NCI-H187 (cell line): ENCODE results near the gene STARD3.

ENCODE experiments used
- DNase-seq, 2 experiments: peaks; one replicate each; lab custom pipeline; 2025; lab: John Stamatoyannopoulos, UW

STARD3 gene

GRCh38 chr17:39621523-39622379, 15.2 kb upstream of the STARD3 start:
- DNase-seq, result peak; percentile 58 to 85

DNA sequence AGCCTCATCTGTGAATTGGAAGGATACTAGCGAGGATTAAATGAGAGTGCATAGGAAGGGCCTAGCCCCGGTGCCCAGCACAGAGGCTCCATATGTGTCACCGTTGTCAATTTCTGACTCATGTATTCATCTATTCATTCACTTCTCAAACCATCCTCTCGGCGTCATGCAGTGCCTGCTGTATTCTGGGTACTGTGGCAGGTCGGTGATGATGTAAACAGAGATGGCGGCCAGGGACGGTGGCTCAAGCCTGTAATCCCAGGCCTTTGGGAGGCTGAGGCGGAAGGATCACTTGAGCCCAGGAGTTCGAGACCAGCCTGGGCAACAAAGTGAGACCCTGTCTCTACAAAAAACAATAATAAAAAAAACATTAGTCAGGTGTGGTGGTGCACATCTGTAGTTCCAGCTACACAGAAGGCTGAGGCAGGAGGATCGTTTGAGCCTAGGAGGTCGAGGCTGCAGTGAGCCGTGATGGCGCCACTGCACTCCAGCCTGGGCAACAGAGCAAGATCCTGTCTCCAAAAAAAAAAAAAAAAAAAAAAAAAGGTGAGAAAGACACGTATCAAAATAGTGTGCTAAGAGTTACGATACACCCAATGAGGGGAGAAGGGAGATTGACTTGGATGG, 14.5 kb upstream of the STARD3 start:
- DNase-seq, result no peak

DNA sequence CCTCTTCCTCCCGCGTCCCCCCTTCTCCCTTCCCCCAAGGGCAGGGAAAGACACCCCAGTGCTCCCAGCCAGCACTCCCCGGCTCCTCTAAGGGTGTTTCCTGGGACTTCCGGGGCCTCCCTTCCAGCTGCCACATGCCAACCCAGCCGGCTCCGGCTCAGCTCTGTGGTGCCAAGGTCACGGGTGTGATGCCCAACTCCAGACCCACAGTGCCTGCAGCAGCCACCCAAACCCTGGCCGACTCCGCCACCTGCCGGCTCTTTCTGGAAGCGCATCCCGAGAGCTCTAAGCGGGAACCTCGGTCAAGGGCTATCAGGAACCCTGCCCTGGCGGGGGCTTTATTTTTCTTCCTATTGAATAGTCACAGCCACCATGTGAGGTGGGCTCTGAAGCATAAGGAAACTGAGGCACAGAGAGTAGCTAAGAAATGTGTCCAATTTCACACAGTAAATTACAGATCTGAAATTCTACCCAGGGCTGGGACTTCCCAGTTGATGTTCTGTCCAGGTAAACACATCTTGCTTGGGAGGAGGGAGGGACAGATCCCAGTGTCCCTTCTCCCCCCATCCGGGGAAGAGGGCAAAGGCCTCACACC, 13.5 kb upstream of the STARD3 start:
- DNase-seq, result peak; percentile 61 to 63

GRCh38 chr17:39624313-39624712, 12.6 kb upstream of the STARD3 start:
- no peak for DNase-seq

DNA sequence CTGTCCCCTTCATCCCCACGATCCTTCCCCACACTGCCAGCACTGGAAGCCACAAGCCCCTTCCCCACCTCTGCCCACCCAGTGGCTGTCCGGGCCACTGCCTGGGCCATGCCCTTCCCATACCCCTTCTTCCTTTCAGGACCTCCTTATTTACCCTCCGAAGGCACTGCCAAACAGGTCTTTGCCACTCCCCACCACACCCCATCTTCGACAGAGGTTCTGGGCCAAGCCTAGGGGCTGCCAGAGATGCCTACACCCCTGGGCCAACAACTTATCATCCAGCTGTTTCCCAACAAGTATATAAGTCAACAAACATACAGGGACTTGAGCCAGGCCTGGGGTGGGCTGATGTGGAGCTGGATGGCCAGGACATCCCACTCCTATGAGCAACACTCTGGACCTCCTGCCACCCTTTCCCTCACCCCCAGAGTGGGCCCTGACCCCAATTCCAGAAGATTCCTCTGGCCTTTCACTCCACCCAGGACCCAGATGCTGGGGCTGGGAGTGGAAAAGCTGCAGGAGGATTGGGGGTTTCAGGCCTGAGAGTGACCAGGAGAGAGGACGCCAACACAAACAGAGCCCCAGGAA, 11.7 kb upstream of the STARD3 start:
- no peak for DNase-seq

DNA sequence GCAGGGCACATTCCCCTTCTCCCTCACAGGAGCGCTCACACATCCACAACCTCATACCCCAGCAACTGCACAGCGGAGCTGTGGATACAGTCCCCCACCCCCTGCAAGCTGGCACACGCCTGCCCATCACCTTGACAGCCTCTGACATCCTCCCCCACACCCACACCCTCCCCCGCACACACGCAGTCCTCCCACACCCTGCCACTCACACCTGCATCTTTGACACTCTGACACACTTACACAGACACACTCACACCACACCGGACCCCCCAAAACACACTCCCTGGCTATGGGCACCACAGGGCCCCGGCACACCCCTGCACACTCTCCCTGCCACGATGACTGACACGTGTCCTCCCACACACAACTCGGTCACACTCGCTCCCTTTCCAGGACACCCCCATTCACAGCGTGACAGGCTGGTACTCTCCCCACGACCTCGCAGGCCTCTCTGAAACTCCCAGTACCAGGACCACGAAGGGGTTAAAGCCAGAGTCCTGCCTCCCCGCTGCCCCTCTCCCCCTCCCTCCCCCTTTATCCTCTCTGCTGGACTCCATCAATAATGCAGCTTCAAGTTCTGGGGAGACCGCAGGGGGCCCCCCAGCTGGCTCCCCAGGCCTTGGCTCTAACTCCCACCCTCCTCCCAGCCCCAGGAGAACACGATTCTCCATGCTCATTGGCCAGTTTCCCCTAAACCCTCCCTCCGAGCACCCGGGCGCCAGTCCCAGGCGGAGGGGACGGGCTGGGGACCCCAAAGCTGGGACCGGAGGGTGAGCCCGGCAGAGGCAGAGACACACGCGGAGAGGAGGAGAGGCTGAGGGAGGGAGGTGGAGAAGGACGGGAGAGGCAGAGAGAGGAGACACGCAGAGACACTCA, 10.5 kb upstream of the STARD3 start, which contains the start of gene PPP1R1B:
Gene PPP1R1B, plus strand, starts transcription at position 782 of the 876 bp plus-strand sequence. CDS start 441 bp downstream, outside the sequence.
- no peak for DNase-seq

- DNase-seq, result no peak
Observed at GRCh38 chr17:39627047-39627711, 9.8 kb upstream of the STARD3 start.

- DNase-seq, result no peak
Observed at GRCh38 chr17:39627712-39628516, 9.0 kb upstream of the STARD3 start.

GRCh38 chr17:39628655-39629493, 8.1 kb upstream of the STARD3 start:
- peak in 1 of 2 experiments; percentile 66 for DNase-seq

DNA sequence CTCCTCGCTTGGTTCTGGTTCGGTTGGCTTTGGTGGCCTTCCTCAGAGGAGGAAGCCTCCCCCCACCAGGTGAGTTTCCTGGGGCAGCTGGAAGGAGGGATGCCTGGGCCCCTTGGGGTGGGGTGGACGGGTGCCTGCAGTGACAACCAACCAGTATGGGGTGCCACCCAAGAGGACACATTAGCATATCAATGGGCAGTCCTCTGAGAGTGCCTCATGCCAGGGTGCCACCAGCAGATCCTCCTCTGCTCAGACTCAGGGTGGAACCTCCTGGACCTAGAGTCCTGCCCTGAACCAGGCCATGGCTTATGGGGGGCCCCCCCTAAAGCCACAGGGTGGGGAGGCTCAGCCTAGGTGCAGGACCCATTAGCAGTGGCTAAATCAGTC, 7.5 kb upstream of the STARD3 start:
- no peak for DNase-seq

DNA sequence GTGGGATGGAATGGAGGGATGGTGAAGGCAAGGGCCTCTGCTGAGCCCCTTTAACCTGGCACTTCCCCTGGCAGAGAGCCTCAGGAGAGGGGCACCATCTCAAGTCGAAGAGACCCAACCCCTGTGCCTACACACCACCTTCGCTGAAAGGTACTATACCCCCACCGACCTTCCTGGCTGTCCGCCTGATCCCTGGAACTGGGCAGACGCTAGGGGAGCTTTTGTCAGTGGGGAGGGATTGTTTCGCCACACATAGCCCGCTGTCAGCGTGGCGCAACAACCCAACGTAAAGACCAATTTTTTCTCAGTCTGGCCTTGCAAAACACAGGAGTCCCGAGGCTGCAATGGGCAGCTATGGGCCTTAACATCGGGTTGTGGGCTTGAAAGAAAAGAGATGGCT, 7.0 kb upstream of the STARD3 start:
- no peak for DNase-seq

DNA sequence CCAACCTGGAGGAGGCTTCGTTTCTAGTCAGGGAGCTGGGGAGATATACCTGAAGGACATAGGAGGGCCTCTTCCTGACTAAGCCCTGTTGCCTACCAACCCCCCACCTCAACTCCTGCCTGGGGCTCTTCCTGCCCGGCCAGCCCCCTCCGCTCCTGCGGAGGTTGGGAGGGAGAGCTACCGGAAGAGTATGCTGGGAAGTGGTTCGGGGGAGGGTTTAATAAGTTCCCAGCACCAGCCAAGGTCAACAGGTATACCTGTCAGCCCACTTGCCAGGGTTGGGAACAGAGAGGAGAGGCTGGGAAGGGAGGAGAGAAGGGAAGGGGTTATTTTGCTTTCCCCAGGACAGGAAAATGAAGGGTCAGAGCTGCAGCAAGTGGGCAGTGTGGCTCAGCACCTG, 5.5 kb upstream of the STARD3 start:
- DNase-seq, result no peak

DNA sequence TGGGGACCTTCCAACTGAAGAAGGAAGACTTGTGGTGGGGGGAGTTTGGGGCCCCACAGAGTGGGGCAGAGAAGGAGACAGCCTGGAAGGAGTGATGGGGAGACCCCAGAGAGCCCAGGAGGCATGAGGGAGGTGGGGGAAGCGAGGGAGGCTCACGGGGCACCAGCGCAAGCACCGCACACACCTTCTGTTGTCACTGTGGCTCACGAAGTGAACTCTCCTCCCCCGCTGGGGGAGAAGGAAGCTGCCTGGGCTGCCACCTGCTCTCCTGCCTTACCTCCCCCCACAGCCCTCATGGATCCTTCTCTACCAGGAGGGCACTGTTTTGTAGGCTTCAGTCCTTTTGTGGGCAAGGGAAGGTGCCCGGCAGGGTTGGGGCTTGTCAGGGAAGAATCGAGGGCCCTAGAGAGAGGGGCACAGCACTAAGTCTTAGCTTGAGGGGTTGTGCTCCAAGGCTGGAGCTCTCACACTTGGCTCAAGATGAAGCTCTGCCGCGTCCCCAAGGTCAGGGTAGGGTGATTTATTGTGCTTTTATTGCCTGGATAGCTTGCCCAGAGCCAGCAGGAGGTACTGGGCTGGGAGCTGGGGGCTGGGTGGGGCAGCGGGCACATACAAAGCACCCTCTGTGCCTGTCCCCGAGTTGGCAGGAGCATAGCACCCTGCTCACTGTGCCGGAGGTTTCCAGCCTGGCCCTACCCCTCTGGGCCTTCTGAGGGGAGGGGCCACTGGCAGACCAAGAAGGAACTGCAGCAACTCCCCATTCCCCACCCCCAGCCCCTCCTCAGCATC, 4.6 kb upstream of the STARD3 start:
- DNase-seq, result peak in 1 of 2 experiments; percentile 12

DNA sequence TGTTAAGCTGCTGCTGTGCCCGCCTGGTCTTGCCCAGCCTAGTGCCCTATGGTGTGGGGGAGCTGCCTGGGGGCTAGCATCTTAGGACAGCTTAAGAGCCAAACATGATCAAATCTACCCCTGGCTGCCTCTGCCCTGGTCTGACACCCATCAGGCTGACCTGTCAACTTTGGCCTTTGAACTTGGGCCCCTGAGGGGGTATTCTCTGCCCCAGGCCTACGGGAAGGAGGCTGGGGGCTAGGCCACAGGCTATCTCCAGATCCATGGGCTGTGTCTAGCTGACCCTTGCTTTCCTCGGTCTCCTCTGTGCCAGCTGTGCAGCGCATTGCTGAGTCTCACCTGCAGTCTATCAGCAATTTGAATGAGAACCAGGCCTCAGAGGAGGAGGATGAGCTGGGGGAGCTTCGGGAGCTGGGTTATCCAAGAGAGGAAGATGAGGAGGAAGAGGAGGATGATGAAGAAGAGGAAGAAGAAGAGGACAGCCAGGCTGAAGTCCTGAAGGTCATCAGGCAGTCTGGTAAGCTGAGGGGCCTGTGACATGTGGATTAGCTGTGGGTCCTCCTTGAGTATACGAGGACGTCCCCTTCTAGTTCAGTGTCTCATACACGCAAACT, 3.3 kb upstream of the STARD3 start:
- DNase-seq, result no peak

DNA sequence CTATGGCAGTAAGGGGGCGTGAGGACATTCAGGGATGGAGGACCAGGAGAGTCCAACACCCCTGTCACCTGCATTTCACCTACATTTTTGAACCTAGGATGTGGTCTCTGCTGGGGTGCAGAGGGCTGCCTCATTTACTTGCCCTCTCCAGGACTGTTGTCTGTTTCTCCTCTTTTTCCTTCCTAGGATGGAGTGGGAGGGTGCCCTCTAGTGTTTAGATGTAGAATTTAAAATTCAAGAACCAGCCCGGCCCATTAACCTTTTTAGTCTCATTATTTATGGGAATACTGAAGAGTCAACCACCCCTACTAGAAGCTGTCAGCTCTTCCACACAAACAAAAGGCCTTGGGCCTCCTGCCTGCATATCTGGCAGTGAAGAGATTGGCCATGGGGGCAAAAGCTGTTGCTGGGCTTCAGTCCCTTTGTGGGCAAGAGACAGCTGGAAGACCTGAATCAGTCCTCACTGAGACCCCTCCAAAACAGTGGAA, 2.5 kb upstream of the STARD3 start:
- DNase-seq, result peak in 1 of 2 experiments; percentile 26

- DNase-seq, result no peak
Observed at GRCh38 chr17:39635614-39636176, 1.2 kb upstream of the STARD3 start.

DNA sequence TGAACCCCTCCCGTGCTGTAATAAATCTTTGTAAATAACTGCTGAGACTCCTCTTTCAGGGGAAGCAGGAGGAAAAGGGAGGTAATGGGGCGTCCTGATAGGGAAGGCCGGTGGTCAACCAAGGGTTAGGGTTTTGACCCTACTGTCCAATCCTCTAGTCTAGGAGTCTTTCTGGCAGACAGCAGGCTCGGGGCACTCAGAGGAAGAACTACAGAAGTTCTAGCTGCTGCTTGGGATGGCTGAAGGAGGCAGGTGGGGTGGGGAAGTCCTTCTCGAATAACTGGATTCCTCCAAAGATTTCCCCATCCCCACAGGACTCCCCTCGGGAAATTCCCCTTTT, 387 bp upstream of the STARD3 start:
- no peak for DNase-seq

DNA sequence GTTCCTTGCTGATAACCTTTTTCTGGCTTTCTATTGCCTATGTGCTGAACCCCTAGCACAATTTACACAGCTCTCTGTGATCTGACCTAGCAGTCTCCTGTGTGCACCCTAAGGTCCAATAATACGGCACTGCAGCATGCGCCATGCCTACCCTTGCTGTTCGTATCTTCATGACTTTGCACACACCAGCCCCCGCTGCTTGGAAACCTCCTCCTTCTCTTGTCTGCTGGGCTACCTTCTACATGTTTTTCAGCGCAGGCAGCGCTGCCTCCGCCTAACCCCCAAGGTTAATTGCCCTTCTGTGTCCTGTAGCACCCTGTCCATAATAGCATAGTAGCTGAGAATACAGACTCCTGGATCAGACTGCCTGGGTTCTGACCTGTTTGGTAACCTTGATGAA, 1.4 kb downstream of the STARD3 start:
- DNase-seq, result no peak
